ENCODE measurements around the gene AGPAT4. TPM values are rescaled to one million over a fixed set of nuclear protein-coding genes. Genes with fewer than 3 reads are reported as not detected.

The AGPAT4 gene
- total and polyA plus RNA-seq, 2 donors (not counting 1 experiment from before 2014, with no cell fraction given) = 4.4 to 6.1 TPM

GRCh38 chr6:161266513-161267230 lies 7.2 kb downstream of the AGPAT4 start:
- no peaks in the 10 kb centered on the region for H3K9me3 Mint-ChIP-seq (ENCODE audit: insufficient read depth)
- TF ChIP-seq, protein P1, sequence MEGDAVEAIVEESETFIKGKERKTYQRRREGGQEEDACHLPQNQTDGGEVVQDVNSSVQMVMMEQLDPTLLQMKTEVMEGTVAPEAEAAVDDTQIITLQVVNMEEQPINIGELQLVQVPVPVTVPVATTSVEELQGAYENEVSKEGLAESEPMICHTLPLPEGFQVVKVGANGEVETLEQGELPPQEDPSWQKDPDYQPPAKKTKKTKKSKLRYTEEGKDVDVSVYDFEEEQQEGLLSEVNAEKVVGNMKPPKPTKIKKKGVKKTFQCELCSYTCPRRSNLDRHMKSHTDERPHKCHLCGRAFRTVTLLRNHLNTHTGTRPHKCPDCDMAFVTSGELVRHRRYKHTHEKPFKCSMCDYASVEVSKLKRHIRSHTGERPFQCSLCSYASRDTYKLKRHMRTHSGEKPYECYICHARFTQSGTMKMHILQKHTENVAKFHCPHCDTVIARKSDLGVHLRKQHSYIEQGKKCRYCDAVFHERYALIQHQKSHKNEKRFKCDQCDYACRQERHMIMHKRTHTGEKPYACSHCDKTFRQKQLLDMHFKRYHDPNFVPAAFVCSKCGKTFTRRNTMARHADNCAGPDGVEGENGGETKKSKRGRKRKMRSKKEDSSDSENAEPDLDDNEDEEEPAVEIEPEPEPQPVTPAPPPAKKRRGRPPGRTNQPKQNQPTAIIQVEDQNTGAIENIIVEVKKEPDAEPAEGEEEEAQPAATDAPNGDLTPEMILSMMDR (IDR thresholded peaks at IDR 0.05) = no peak
- no peak for TF ChIP-seq EZH2 (IDR thresholded peaks at IDR 0.05; ENCODE audit: borderline replicate concordance, insufficient read depth, low read depth, low read length, poor library complexity, severe bottlenecking)
- 91% methylated on average over 5 of the region's 9 CpGs for WGBS (ENCODE audit: insufficient coverage)
- Histone ChIP-seq H3K4me1 (ENCODE audit: control insufficient read depth in 2 of 2, insufficient read depth in 2 of 2, low read length in 2 of 2) (no peaks in the 10 kb centered on the region), H3K4me3 (ENCODE audit: control extremely low read depth in 1 of 5, extremely low read depth in 1 of 5, insufficient read depth in 1 of 5, low read depth in 2 of 5, low read length in 4 of 5) (no peak overlapping the region), H2AFZ (ENCODE audit: insufficient read depth, low read depth, low read length, poor library complexity, severe bottlenecking) (no peak overlapping the region), H3K4me2 (replicated peaks; ENCODE audit: low read depth, low read length, poor library complexity, severe bottlenecking) (no peak overlapping the region), H3K9me3 (ENCODE audit: control extremely low read depth in 1 of 3, control insufficient read depth in 2 of 3, insufficient read depth in 1 of 3, low read length in 2 of 3) (peaks cover 0 to 3% (median 0%) of the 10 kb centered on the region in 3 donors), H3K27me3 (replicated peaks in 1 of 4; ENCODE audit: control extremely low read depth in 1 of 4, control insufficient read depth in 3 of 4, insufficient read depth in 4 of 4, low read length in 3 of 4) (no peaks in the 10 kb centered on the region), H3K79me2 (ENCODE audit: control insufficient read depth, insufficient read depth, low read length) (no peaks in the 10 kb centered on the region), H3K27ac (ENCODE audit: low read length in 2 of 2) (no peak overlapping the region), H4K20me1 (ENCODE audit: control insufficient read depth, insufficient read depth, low read length, poor library complexity, severe bottlenecking) (no peaks in the 10 kb centered on the region), H3K9ac (ENCODE audit: low read length) (no peak overlapping the region), H3K36me3 (replicated peaks in 1 of 2; ENCODE audit: control extremely low read depth in 1 of 2, control insufficient read depth in 1 of 2, extremely low read depth in 1 of 2, insufficient read depth in 2 of 2, low read length in 1 of 2) (no peaks in the 10 kb centered on the region)
- no peaks in the 10 kb centered on the region for H3K27me3 Mint-ChIP-seq
- ATAC-seq (ENCODE audit: low read depth) = no peak
- DNase-seq = no peak
- no peak overlapping the region for H3K4me3 Mint-ChIP-seq
- no peaks in the 10 kb centered on the region for H3K4me1 Mint-ChIP-seq
- ChIA-PET POLR2A (no interaction called here), CTCF (no interaction called here)
- intact Hi-C loops (cut with micrococcal nuclease) = no loop called here
- H3K27ac Mint-ChIP-seq = no peak overlapping the region

- Histone ChIP-seq H3K9me3 (ENCODE audit: control extremely low read depth in 1 of 3, control insufficient read depth in 2 of 3, insufficient read depth in 1 of 3, low read length in 2 of 3) (peaks cover 0 to 3% (median 0%) of the 10 kb centered on the region in 3 donors), H3K79me2 (ENCODE audit: control insufficient read depth, insufficient read depth, low read length) (no peaks in the 10 kb centered on the region), H3K36me3 (replicated peaks in 1 of 2; ENCODE audit: control extremely low read depth in 1 of 2, control insufficient read depth in 1 of 2, extremely low read depth in 1 of 2, insufficient read depth in 2 of 2, low read length in 1 of 2) (no peaks in the 10 kb centered on the region), H2AFZ (ENCODE audit: insufficient read depth, low read depth, low read length, poor library complexity, severe bottlenecking) (no peak overlapping the region), H4K20me1 (ENCODE audit: control insufficient read depth, insufficient read depth, low read length, poor library complexity, severe bottlenecking) (no peaks in the 10 kb centered on the region), H3K4me3 (ENCODE audit: control extremely low read depth in 1 of 5, extremely low read depth in 1 of 5, insufficient read depth in 1 of 5, low read depth in 2 of 5, low read length in 4 of 5) (no peak overlapping the region), H3K27ac (ENCODE audit: low read length in 2 of 2) (no peak overlapping the region), H3K4me2 (replicated peaks; ENCODE audit: low read depth, low read length, poor library complexity, severe bottlenecking) (no peak overlapping the region), H3K27me3 (replicated peaks in 1 of 4; ENCODE audit: control extremely low read depth in 1 of 4, control insufficient read depth in 3 of 4, insufficient read depth in 4 of 4, low read length in 3 of 4) (no peaks in the 10 kb centered on the region), H3K9ac (ENCODE audit: low read length) (no peak overlapping the region), H3K4me1 (ENCODE audit: control insufficient read depth in 2 of 2, insufficient read depth in 2 of 2, low read length in 2 of 2) (no peaks in the 10 kb centered on the region)
- ATAC-seq (ENCODE audit: low read depth) (no peak), DNase-seq (no peak)
- TF ChIP-seq EZH2 (IDR thresholded peaks at IDR 0.05; ENCODE audit: borderline replicate concordance, insufficient read depth, low read depth, low read length, poor library complexity, severe bottlenecking) = no peak
- TF ChIP-seq, protein P1 (IDR thresholded peaks at IDR 0.05) = no peak
- WGBS (ENCODE audit: insufficient coverage) = 94% methylated on average over 5 of the region's 7 CpGs
- no peak overlapping the region for H3K4me3 Mint-ChIP-seq
- POLR2A ChIA-PET = no interaction called here
- H3K4me1 Mint-ChIP-seq = no peaks in the 10 kb centered on the region
- no peak overlapping the region for H3K27ac Mint-ChIP-seq
- H3K27me3 Mint-ChIP-seq = no peaks in the 10 kb centered on the region
- intact Hi-C loops (cut with micrococcal nuclease) = no loop called here
- H3K9me3 Mint-ChIP-seq (ENCODE audit: insufficient read depth) = no peaks in the 10 kb centered on the region
- CTCF ChIA-PET = no interaction called here
These were observed 7.9 kb downstream of the AGPAT4 start for GRCh38 chr6:161265975-161266374.

Measured in B cell (primary cell).